Astrocyte of the cerebellum (primary cell): ENCODE data around the gene HSD17B8.
A peak's percentile ranks its signal among the peaks of the same experiment; 100 is the strongest.

Experiments
- DNase-seq: peaks from one replicate; pipeline ENCODE4 v3.0.0-alpha.2; 2011; ENCODE audit warnings: low read depth
- H3K4me3 ChIP-seq: 2 replicates; pipeline ENCODE4 v1.5.1; 2011; ENCODE audit warnings: mild to moderate bottlenecking, low read depth, low read length, moderate library complexity
- CTCF ChIP-seq: IDR thresholded peaks from 2 replicates; pipeline ENCODE4 v1.5.1; 2012; ENCODE audit warnings: low read length, low read depth, moderate library complexity, mild to moderate bottlenecking; ENCODE audit errors: missing control alignments
- in situ Hi-C: cut with HindIII; loops from 2 replicates; pipeline ENCODE4 v1.10.0; 2017; ENCODE audit warnings: low sequenced_read_pairs

The HSD17B8 gene

GRCh38 chr6:33236852-33237251, 32.4 kb downstream of the HSD17B8 start:
- no peak overlapping the region for H3K4me3 ChIP-seq
- TF ChIP-seq CTCF, result no peak
- DNase-seq, result no peak
- in situ Hi-C loops, result no loop called here

- no peak for DNase-seq
- no peak for TF ChIP-seq CTCF
- no peak overlapping the region for H3K4me3 ChIP-seq
- in situ Hi-C loops, result no loop called here
These were observed 33.3 kb downstream of the HSD17B8 start for GRCh38 chr6:33237741-33238140.

- no peak for DNase-seq
- no peak for TF ChIP-seq CTCF
- in situ Hi-C loops, result no loop called here
- H3K4me3 ChIP-seq, result no peak overlapping the region
These were observed 37.5 kb downstream of the HSD17B8 start for GRCh38 chr6:33241968-33242367.

- TF ChIP-seq CTCF, result no peak
- in situ Hi-C loops, result no loop called here
- no peak for DNase-seq
- H3K4me3 ChIP-seq, result no peak overlapping the region
These were observed 39.0 kb downstream of the HSD17B8 start for GRCh38 chr6:33243476-33243875.

- in situ Hi-C loops, result no loop called here
These were observed 43.7 kb downstream of the HSD17B8 start for GRCh38 chr6:33247977-33248642.

GRCh38 chr6:33248643-33248931, 44.1 kb downstream of the HSD17B8 start:
- DNase-seq, result peak; percentile 13

More at GRCh38 chr6:33247977-33248642, 43.7 kb downstream of the HSD17B8 start:
- peak; percentile 64 for DNase-seq
- TF ChIP-seq CTCF, result peak; percentile 86
- H3K4me3 ChIP-seq, result peak overlapping the region; percentile 45

More at GRCh38 chr6:33248643-33248931, 44.1 kb downstream of the HSD17B8 start:
- TF ChIP-seq CTCF, result no peak
- in situ Hi-C loops, result no loop called here
- H3K4me3 ChIP-seq, result peak overlapping the region; percentile 45
